ENCODE measurements around the gene UBR1.
"Not testable (repeated sequence)": the region's sequence is repeated elsewhere in the genome, so short reads cannot be mapped to it uniquely, and the experiment has no call there.

Gene UBR1

DNA sequence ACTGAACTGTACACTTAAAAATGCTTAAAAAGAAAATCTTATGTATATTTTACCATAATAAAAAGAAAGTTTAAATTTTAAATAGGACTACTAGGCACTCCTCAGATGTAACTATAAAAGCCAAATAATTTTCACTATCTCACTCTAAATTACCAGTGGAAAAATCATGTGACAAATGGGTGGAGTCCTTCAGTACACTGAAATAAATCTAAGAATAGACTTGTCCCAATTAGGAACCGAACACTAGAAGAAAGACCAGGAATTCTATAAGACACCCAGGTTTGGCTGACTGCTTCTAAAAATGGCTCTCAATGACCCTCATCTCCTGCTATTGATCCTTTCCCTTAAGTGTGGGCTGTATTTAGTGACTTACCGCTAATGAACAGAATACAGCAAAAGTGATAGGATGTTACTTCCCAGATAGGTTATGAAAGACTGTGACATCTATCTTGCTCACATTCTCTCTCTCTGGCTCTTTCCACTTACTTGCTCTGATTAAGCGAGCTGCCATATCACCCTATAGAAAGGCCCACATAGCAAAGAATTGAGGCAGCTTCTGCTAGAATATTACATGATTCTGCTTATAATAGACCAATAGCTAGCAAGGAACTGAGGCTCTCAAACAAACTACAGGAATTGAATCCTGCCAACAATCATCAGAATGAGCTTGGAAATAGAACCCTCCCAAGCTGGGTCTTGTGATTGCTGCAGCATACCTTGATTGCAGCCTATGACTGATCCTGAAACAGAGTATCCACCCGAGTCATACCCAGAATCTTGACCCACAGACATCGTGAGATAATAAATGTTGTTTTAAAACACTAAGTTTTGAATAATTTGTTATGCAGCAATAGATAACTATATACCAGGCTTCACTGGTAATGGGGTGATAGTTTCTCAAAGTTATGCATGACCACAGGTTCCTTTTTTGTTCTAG lies 202.2 kb downstream of the UBR1 start:
- DNase-seq: no peak

DNA sequence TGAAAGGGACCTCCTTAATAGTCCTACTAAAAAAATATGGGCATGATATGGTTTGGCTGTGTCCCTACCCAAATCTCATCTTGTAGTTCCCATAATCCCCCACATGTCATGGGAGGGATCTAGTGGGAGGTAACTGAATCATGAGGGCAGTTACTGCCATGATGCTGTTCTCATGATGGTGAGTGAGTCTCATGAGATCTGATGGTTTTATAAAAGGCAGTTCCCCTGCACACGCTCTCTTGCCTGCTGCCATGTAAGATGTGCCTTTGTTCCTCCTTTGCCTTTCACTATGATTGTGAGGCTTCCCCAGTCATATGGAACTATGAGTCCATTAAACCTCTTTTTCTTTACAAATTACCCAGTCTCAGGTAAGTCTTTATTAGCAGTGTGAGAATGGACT lies 211.9 kb downstream of the UBR1 start:
- DNase-seq: not testable (repeated sequence)
